ENCODE data around the gene GABRA4.

DNA sequence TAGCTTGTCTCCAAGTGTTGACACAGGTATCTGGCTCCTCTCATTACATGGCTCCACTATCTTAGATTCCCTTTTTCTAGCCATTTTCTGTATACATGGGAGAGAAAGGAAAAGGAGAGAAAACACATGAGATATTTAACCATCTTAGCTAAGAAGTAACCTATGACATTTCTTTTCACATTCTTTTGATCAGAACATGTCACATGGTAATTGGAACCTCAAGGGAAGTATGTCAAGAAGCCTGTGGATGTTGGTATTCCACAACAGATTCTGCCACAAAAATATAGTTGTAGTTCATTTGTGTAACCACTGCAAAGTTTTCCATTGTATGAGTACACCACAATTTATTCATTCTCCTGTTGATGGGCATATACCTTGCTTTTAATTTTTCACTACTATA, 19.3 kb upstream of the GABRA4 start:
- TF ChIP-seq, protein P1, sequence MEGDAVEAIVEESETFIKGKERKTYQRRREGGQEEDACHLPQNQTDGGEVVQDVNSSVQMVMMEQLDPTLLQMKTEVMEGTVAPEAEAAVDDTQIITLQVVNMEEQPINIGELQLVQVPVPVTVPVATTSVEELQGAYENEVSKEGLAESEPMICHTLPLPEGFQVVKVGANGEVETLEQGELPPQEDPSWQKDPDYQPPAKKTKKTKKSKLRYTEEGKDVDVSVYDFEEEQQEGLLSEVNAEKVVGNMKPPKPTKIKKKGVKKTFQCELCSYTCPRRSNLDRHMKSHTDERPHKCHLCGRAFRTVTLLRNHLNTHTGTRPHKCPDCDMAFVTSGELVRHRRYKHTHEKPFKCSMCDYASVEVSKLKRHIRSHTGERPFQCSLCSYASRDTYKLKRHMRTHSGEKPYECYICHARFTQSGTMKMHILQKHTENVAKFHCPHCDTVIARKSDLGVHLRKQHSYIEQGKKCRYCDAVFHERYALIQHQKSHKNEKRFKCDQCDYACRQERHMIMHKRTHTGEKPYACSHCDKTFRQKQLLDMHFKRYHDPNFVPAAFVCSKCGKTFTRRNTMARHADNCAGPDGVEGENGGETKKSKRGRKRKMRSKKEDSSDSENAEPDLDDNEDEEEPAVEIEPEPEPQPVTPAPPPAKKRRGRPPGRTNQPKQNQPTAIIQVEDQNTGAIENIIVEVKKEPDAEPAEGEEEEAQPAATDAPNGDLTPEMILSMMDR (IDR thresholded peaks at IDR 0.05): no peak
- no peak for TF ChIP-seq POLR2A (IDR thresholded peaks at IDR 0.05)
